Endothelial cell of coronary artery (primary cell): ENCODE measurements around the gene RSU1. TPM values are rescaled to one million over a fixed set of nuclear protein-coding genes. Genes with fewer than 3 reads are reported as not detected.

Experiments used
- total RNA-seq: library from RNA; depleted of rRNA; stranded (reverse); fragments of >200 nt; gene quantifications from 2 replicates; pipeline ENCODE4 v1.2.3, GENCODE V29; 2014

RSU1 gene
- total RNA-seq = 44.2 and 52.6 TPM in 2 replicates

DNA sequence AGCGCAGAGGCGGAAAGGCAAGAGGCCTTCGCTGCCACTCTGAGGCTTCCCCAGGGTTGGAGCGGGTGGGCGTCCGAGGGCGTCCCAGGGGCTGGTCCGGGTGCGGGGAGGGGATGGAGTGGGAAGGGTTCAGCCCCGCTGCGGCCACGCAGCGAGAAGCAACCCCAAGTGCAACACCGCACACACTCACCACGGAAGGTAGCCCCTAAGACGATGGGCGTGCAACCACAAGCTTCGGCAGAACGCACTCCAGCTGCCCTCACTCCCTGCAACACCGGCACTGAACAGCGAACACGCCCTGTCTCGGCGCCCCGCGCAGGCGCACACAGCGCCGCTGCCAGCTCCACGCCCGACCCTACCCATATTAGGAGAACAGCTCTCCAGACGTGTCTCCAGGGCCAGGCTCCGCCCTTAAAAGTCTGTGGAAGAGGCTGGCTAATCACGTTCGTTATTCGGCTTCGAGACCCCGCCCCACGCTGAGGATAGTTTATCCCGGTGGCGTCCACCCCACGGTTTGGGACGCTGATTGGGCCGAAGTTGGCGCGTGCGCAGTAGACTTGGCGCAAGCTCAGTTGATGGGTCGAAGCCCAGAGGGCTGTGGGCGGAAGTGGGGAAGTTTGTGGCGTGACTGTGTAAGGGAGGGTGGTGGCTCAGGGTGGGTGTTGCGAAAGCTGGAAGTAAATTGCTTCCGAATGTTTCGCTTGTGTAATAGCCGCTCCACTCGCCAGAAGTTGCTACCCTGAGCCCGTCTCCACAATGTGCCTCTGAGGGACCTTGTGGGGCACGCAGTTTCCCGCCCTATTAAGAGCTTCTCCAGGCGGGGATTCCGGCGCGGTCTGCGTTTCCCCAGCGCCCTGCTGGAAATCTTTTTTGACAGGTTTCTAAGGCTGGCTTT, at the start of gene RSU1:
RSU1 (minus strand) TSS at position 300 of the 895 bp plus-strand sequence. CDS start 343 bp downstream, outside the sequence.

